ENCODE data around the gene PDPR. TPM values are rescaled to one million over a fixed set of nuclear protein-coding genes. Genes with fewer than 3 reads are reported as not detected.
"Not testable (repeated sequence)": the region's sequence is repeated elsewhere in the genome, so short reads cannot be mapped to it uniquely, and the experiment has no call there.

PDPR gene
- total and polyA plus RNA-seq, 2 experiments from 2014 or later = 6.8 to 16.7 TPM

GRCh38 chr16:70118776-70119175 is 4.6 kb downstream of the PDPR start:
- not testable (repeated sequence) for H2AFZ ChIP-seq; H3K9me3 ChIP-seq (ENCODE audit: low read depth); H3K4me2 ChIP-seq; H4K20me1 ChIP-seq (ENCODE audit: insufficient read depth, poor library complexity, severe bottlenecking); H3K27ac ChIP-seq; H3K9me2 ChIP-seq (replicated peaks; ENCODE audit: insufficient read depth); H3K4me3 ChIP-seq; H3K36me3 ChIP-seq (replicated peaks; ENCODE audit: insufficient read depth, low read depth); DNase-seq (ENCODE audit: low spot score); H3K27me3 ChIP-seq; H3K4me1 ChIP-seq (ENCODE audit: insufficient read depth)
- 94% methylated on average over 3 of the region's 3 CpGs for WGBS (ENCODE audit: low lambda C conversion rate, missing lambda C conversion rate)
- peaks cover 25% of the 10 kb centered on the region for H3K79me2 ChIP-seq

GRCh38 chr16:70120398-70120797 is 6.3 kb downstream of the PDPR start:
- 96% methylated on average over 8 of the region's 8 CpGs for WGBS (ENCODE audit: low lambda C conversion rate, missing lambda C conversion rate)
- not testable (repeated sequence) for DNase-seq (ENCODE audit: low spot score)

GRCh38 chr16:70123822-70124221 is 9.7 kb downstream of the PDPR start:
- H2AFZ ChIP-seq; H3K4me1 ChIP-seq (ENCODE audit: insufficient read depth); H3K27ac ChIP-seq; H3K9me3 ChIP-seq (ENCODE audit: low read depth); H3K9me2 ChIP-seq (replicated peaks; ENCODE audit: insufficient read depth); H4K20me1 ChIP-seq (ENCODE audit: insufficient read depth, poor library complexity, severe bottlenecking); H3K4me2 ChIP-seq; H3K4me3 ChIP-seq; H3K27me3 ChIP-seq; H3K36me3 ChIP-seq (replicated peaks; ENCODE audit: insufficient read depth, low read depth); DNase-seq (ENCODE audit: low spot score); H3K79me2 ChIP-seq: not testable (repeated sequence)
- WGBS (ENCODE audit: low lambda C conversion rate, missing lambda C conversion rate) = 96% methylated on average over 14 of the region's 14 CpGs

More at GRCh38 chr16:70120398-70120797, 6.3 kb downstream of the PDPR start:
- H3K9me2 ChIP-seq (replicated peaks; ENCODE audit: insufficient read depth); H3K9me3 ChIP-seq (ENCODE audit: low read depth); H3K4me1 ChIP-seq (ENCODE audit: insufficient read depth); H3K4me3 ChIP-seq; H3K36me3 ChIP-seq (replicated peaks; ENCODE audit: insufficient read depth, low read depth); H4K20me1 ChIP-seq (ENCODE audit: insufficient read depth, poor library complexity, severe bottlenecking); H3K27me3 ChIP-seq; H3K27ac ChIP-seq; H3K4me2 ChIP-seq; H2AFZ ChIP-seq: not testable (repeated sequence)
- peaks cover 16% of the 10 kb centered on the region for H3K79me2 ChIP-seq

GRCh38 chr16:70126226-70126625 is 12.1 kb downstream of the PDPR start:
- H4K20me1 ChIP-seq (ENCODE audit: insufficient read depth, poor library complexity, severe bottlenecking); H2AFZ ChIP-seq; H3K4me2 ChIP-seq; DNase-seq (ENCODE audit: low spot score); H3K4me1 ChIP-seq (ENCODE audit: insufficient read depth); H3K36me3 ChIP-seq (replicated peaks; ENCODE audit: insufficient read depth, low read depth); H3K4me3 ChIP-seq; H3K9me3 ChIP-seq (ENCODE audit: low read depth); H3K27me3 ChIP-seq; H3K27ac ChIP-seq; H3K9me2 ChIP-seq (replicated peaks; ENCODE audit: insufficient read depth); H3K79me2 ChIP-seq: not testable (repeated sequence)
- WGBS (ENCODE audit: low lambda C conversion rate, missing lambda C conversion rate) = 97% methylated on average over 11 of the region's 11 CpGs

- WGBS (ENCODE audit: low lambda C conversion rate, missing lambda C conversion rate) = 90% methylated on average over 5 of the region's 5 CpGs
- not testable (repeated sequence) for H3K36me3 ChIP-seq (replicated peaks; ENCODE audit: insufficient read depth, low read depth); H3K9me3 ChIP-seq (ENCODE audit: low read depth); H3K27ac ChIP-seq; H3K4me1 ChIP-seq (ENCODE audit: insufficient read depth); H3K79me2 ChIP-seq; H3K9me2 ChIP-seq (replicated peaks; ENCODE audit: insufficient read depth); H3K4me3 ChIP-seq; H2AFZ ChIP-seq; H3K27me3 ChIP-seq; H3K4me2 ChIP-seq; H4K20me1 ChIP-seq (ENCODE audit: insufficient read depth, poor library complexity, severe bottlenecking); DNase-seq (ENCODE audit: low spot score)
These were observed 13.6 kb downstream of the PDPR start for GRCh38 chr16:70127706-70128105.

- H3K27me3 ChIP-seq; H3K36me3 ChIP-seq (replicated peaks; ENCODE audit: insufficient read depth, low read depth); H2AFZ ChIP-seq; H3K9me2 ChIP-seq (replicated peaks; ENCODE audit: insufficient read depth); H3K4me1 ChIP-seq (ENCODE audit: insufficient read depth); H3K79me2 ChIP-seq; DNase-seq (ENCODE audit: low spot score); H3K9me3 ChIP-seq (ENCODE audit: low read depth); H3K4me2 ChIP-seq; H3K27ac ChIP-seq; H3K4me3 ChIP-seq; H4K20me1 ChIP-seq (ENCODE audit: insufficient read depth, poor library complexity, severe bottlenecking): not testable (repeated sequence)
- 95% methylated on average over 8 of the region's 10 CpGs for WGBS (ENCODE audit: low lambda C conversion rate, missing lambda C conversion rate)
These were observed 14.7 kb downstream of the PDPR start for GRCh38 chr16:70128844-70129243.

- not testable (repeated sequence) for H3K27me3 ChIP-seq; H3K9me3 ChIP-seq (ENCODE audit: low read depth); H2AFZ ChIP-seq; H3K36me3 ChIP-seq (replicated peaks; ENCODE audit: insufficient read depth, low read depth); H3K27ac ChIP-seq; H3K4me3 ChIP-seq; H3K4me2 ChIP-seq; H4K20me1 ChIP-seq (ENCODE audit: insufficient read depth, poor library complexity, severe bottlenecking); H3K4me1 ChIP-seq (ENCODE audit: insufficient read depth); H3K79me2 ChIP-seq; DNase-seq (ENCODE audit: low spot score); H3K9me2 ChIP-seq (replicated peaks; ENCODE audit: insufficient read depth)
- WGBS (ENCODE audit: low lambda C conversion rate, missing lambda C conversion rate) = 97% methylated on average over 8 of the region's 8 CpGs
These were observed 21.7 kb downstream of the PDPR start for GRCh38 chr16:70135796-70136195.

- H3K4me2 ChIP-seq; H2AFZ ChIP-seq; H3K4me1 ChIP-seq (ENCODE audit: insufficient read depth); H3K4me3 ChIP-seq; H3K9me2 ChIP-seq (replicated peaks; ENCODE audit: insufficient read depth); H4K20me1 ChIP-seq (ENCODE audit: insufficient read depth, poor library complexity, severe bottlenecking); H3K9me3 ChIP-seq (ENCODE audit: low read depth); H3K27ac ChIP-seq; H3K27me3 ChIP-seq; DNase-seq (ENCODE audit: low spot score); H3K79me2 ChIP-seq: not testable (repeated sequence)
- WGBS (ENCODE audit: low lambda C conversion rate, missing lambda C conversion rate) = 77% methylated on average over 2 of the region's 2 CpGs
- peaks cover 13% of the 10 kb centered on the region for H3K36me3 ChIP-seq (replicated peaks; ENCODE audit: insufficient read depth, low read depth)
These were observed 22.5 kb downstream of the PDPR start for GRCh38 chr16:70136595-70136994.

- 99% methylated on average over 4 of the region's 10 CpGs for WGBS (ENCODE audit: low lambda C conversion rate, missing lambda C conversion rate)
These were observed 28.6 kb downstream of the PDPR start for GRCh38 chr16:70142739-70143138.

More at GRCh38 chr16:70142739-70143138, 28.6 kb downstream of the PDPR start:
- not testable (repeated sequence) for H3K27me3 ChIP-seq; H3K79me2 ChIP-seq; H3K9me3 ChIP-seq (ENCODE audit: low read depth); H3K4me2 ChIP-seq; DNase-seq (ENCODE audit: low spot score); H3K4me1 ChIP-seq (ENCODE audit: insufficient read depth); H3K4me3 ChIP-seq; H2AFZ ChIP-seq; H3K27ac ChIP-seq; H4K20me1 ChIP-seq (ENCODE audit: insufficient read depth, poor library complexity, severe bottlenecking); H3K36me3 ChIP-seq (replicated peaks; ENCODE audit: insufficient read depth, low read depth); H3K9me2 ChIP-seq (replicated peaks; ENCODE audit: insufficient read depth)
